HEK293T (cell line): ENCODE data around the gene MTARC2.

ENCODE experiments used
- BHLHE40 ChIP-seq: fragments of 450-650 bp; IDR thresholded peaks from 2 replicates; pipeline ENCODE4 v1.6.1; 2016; ENCODE audit warnings: mild to moderate bottlenecking, moderate library complexity, borderline replicate concordance
- ELF4 ChIP-seq: fragments of 450-650 bp; IDR thresholded peaks from 2 replicates; pipeline ENCODE4 v1.6.1; 2017; ENCODE audit warnings: antibody characterized with exemption
- FOXA1 ChIP-seq: fragments of 450-650 bp; IDR thresholded peaks from 2 replicates; pipeline ENCODE4 v1.6.1; 2016; ENCODE audit warnings: mild to moderate bottlenecking
- FOXM1 ChIP-seq: fragments of 450-650 bp; IDR thresholded peaks from 2 replicates; pipeline ENCODE4 v1.6.1; 2017; ENCODE audit warnings: mild to moderate bottlenecking, borderline replicate concordance
- HDGF ChIP-seq: fragments of 450-650 bp; IDR thresholded peaks from 2 replicates; pipeline ENCODE4 v1.6.1; 2017; ENCODE audit warnings: antibody characterized with exemption, borderline replicate concordance
- L3MBTL2 ChIP-seq: fragments of 450-650 bp; conservative IDR thresholded peaks from 2 replicates; pipeline ENCODE4 v1.6.1; 2016; ENCODE audit warnings: mild to moderate bottlenecking
- NFRKB ChIP-seq: fragments of 450-650 bp; IDR thresholded peaks from 2 replicates; pipeline ENCODE4 v1.6.1; 2016; ENCODE audit warnings: mild to moderate bottlenecking, moderate library complexity
- PKNOX1 ChIP-seq: fragments of 450-650 bp; IDR thresholded peaks from 2 replicates; pipeline ENCODE4 v1.6.1; 2016
- SP1 ChIP-seq: fragments of 450-650 bp; IDR thresholded peaks from 2 replicates; pipeline ENCODE4 v1.6.1; 2017
- SUZ12 ChIP-seq: fragments of 450-650 bp; IDR thresholded peaks from 2 replicates; pipeline ENCODE4 v1.6.1; 2016; ENCODE audit warnings: mild to moderate bottlenecking
- TARDBP ChIP-seq: fragments of 450-650 bp; IDR thresholded peaks from 2 replicates; pipeline ENCODE4 v1.6.1; 2016

DNA sequence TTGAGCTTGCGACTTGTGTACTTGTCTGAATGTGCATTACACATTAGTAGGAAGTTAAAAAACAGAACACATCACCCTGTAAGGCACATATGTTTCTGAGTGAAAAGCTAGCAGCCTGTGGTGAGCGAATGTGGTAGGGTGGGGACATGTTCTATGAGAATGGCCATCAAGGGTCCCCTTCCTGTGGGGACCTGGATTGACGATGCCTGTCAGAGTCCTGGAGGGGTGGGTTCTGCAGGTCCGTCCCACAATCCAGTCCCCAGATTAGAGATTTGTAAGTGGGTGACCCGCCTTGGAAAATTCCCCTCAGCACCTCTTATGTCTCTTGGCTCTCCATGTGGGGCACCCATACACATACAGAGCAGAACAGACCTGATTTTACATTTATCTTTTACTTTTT is 78.6 kb downstream of the MTARC2 start:
- TF ChIP-seq L3MBTL2, result no peak
- TF ChIP-seq ELF4, result no peak
- TF ChIP-seq FOXA1, result no peak
- no peak for TF ChIP-seq SP1
- TF ChIP-seq BHLHE40, result no peak
- no peak for TF ChIP-seq PKNOX1
- TF ChIP-seq SUZ12, result no peak
- TF ChIP-seq TARDBP, result no peak
- TF ChIP-seq NFRKB, result no peak
- no peak for TF ChIP-seq FOXM1
- no peak for TF ChIP-seq HDGF
